Measurements from ENCODE around the gene GRM1.

- no peak for TF ChIP-seq EZH2phosphoT487 (IDR thresholded peaks at IDR 0.05; ENCODE audit: insufficient read depth, low read depth)
- no peak for TF ChIP-seq EZH2 (IDR thresholded peaks at IDR 0.05; ENCODE audit: insufficient read depth, poor library complexity, severe bottlenecking)
These were observed 18.5 kb downstream of the GRM1 start for GRCh38 chr6:146047371-146047770.

All from GM23248 (cell line).